ENCODE measurements around the gene TADA2B.

The TADA2B gene

GRCh38 chr4:7018281-7018680, 24.9 kb upstream of the TADA2B start:
- TF ChIP-seq CTCF (IDR thresholded peaks at IDR 0.05), result no peak

GRCh38 chr4:7019367-7019766, 23.8 kb upstream of the TADA2B start:
- no peak for TF ChIP-seq CTCF (IDR thresholded peaks at IDR 0.05)

GRCh38 chr4:7020290-7020689, 22.9 kb upstream of the TADA2B start:
- TF ChIP-seq CTCF (IDR thresholded peaks at IDR 0.05), result no peak

- no peak for TF ChIP-seq CTCF (IDR thresholded peaks at IDR 0.05)
These were observed 22.3 kb upstream of the TADA2B start for GRCh38 chr4:7020856-7021255.

- TF ChIP-seq CTCF (IDR thresholded peaks at IDR 0.05), result no peak
These were observed 21.8 kb upstream of the TADA2B start for GRCh38 chr4:7021355-7021754.

GRCh38 chr4:7021930-7022664, 21.1 kb upstream of the TADA2B start:
- no peak for TF ChIP-seq CTCF (IDR thresholded peaks at IDR 0.05)

GRCh38 chr4:7023486-7023885, 19.7 kb upstream of the TADA2B start:
- no peak for TF ChIP-seq CTCF (IDR thresholded peaks at IDR 0.05)

- TF ChIP-seq CTCF (IDR thresholded peaks at IDR 0.05), result no peak
These were observed 19.3 kb upstream of the TADA2B start for GRCh38 chr4:7023901-7024300.

Data from LNCAP (cell line).